Measurements from ENCODE around the gene UBAP2L. TPM values are rescaled to one million over a fixed set of nuclear protein-coding genes. Genes with fewer than 3 reads are reported as not detected.
A peak's percentile ranks its signal among the peaks of the same experiment; 100 is the strongest.

UBAP2L gene
- total and polyA plus RNA-seq, 9 of the 15 experiments (the other 6 are each of a cell fraction or from before 2014, with no cell fraction given), result 75.0 to 245 (median 119) TPM

DNA sequence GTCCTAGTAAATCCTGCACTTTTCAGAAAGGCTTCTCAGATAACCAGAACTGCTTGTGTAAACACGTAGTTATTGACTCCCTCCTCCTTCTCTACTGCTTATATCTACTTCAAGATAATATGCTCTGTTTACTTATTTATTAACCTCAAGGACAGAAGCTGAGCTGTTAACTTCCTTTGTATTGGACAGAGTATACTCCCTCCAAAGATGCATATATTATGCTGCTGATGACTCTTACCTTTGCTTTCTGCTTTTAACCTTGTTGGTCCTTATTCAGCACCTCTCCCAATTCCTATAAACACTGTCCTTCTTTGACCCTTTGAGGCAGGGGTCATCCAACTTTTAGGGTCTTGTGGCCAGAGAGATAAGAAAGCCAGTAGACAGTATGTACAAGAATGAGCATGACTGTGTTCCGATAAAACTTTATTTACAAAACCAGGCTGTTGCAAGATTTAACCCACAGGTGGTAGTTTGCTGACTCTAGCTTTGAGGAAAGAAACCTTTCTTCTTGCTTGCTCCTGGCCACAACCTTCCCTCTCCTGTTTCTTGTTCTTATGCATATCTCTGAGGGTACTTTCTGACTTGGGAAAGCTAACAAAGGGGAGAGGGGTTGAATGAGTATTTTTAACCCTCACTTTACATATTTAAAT, 33.8 kb upstream of the UBAP2L start (continued):
- TF ChIP-seq C11orf30 (IDR thresholded peaks at IDR 0.05; ENCODE audit: low read depth) (peak; percentile 43; the same call in 1 of the 2 replicates), KAT2B (IDR thresholded peaks at IDR 0.05; ENCODE audit: low read depth, low read length) (no peak), RFX5 (IDR thresholded peaks at IDR 0.05; ENCODE audit: low read depth, low read length) (no peak), HMGN3 (IDR thresholded peaks at IDR 0.05; ENCODE audit: borderline replicate concordance, extremely low read depth, insufficient read length, low read depth, low read length) (no peak), CREBBP (IDR thresholded peaks at IDR 0.05; ENCODE audit: low read depth, low read length) (no peak), ZNF280A (IDR thresholded peaks at IDR 0.05; ENCODE audit: low read depth, partially characterized antibody) (no peak), ZNF184 (CRISPR knock-in tag; IDR thresholded peaks at IDR 0.05) (no peak), USF1 (CRISPR knock-in tag; IDR thresholded peaks at IDR 0.05) (no peak), GABPB1 (CRISPR knock-in tag; IDR thresholded peaks at IDR 0.05) (no peak), ATF4 (CRISPR knock-in tag; IDR thresholded peaks at IDR 0.05) (no peak), SIN3A (IDR thresholded peaks at IDR 0.05; ENCODE audit: borderline replicate concordance in 2 of 2, control insufficient read depth in 1 of 2, low read depth in 2 of 2, low read length in 2 of 2) (no peak)
- TF ChIP-seq, protein P1, sequence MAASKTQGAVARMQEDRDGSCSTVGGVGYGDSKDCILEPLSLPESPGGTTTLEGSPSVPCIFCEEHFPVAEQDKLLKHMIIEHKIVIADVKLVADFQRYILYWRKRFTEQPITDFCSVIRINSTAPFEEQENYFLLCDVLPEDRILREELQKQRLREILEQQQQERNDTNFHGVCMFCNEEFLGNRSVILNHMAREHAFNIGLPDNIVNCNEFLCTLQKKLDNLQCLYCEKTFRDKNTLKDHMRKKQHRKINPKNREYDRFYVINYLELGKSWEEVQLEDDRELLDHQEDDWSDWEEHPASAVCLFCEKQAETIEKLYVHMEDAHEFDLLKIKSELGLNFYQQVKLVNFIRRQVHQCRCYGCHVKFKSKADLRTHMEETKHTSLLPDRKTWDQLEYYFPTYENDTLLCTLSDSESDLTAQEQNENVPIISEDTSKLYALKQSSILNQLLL (CRISPR knock-in tag; IDR thresholded peaks at IDR 0.05; ENCODE audit: borderline replicate concordance), result no peak
- TF ChIP-seq, protein P2, sequence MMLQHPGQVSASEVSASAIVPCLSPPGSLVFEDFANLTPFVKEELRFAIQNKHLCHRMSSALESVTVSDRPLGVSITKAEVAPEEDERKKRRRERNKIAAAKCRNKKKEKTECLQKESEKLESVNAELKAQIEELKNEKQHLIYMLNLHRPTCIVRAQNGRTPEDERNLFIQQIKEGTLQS (IDR thresholded peaks at IDR 0.05), result peak; percentile 63; the same call in 1 of the 2 replicates
- TF ChIP-seq, protein P2 (CRISPR knock-in tag; conservative IDR thresholded peaks at IDR 0.05), result no peak
- TF ChIP-seq, protein P3, sequence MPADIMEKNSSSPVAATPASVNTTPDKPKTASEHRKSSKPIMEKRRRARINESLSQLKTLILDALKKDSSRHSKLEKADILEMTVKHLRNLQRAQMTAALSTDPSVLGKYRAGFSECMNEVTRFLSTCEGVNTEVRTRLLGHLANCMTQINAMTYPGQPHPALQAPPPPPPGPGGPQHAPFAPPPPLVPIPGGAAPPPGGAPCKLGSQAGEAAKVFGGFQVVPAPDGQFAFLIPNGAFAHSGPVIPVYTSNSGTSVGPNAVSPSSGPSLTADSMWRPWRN (IDR thresholded peaks at IDR 0.05; ENCODE audit: low read depth), result peak; percentile 80
- TF ChIP-seq, protein P4, sequence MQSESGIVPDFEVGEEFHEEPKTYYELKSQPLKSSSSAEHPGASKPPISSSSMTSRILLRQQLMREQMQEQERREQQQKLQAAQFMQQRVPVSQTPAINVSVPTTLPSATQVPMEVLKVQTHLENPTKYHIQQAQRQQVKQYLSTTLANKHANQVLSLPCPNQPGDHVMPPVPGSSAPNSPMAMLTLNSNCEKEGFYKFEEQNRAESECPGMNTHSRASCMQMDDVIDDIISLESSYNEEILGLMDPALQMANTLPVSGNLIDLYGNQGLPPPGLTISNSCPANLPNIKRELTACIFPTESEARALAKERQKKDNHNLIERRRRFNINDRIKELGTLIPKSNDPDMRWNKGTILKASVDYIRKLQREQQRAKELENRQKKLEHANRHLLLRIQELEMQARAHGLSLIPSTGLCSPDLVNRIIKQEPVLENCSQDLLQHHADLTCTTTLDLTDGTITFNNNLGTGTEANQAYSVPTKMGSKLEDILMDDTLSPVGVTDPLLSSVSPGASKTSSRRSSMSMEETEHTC (IDR thresholded peaks at IDR 0.05), result no peak
- TF ChIP-seq, protein P5, sequence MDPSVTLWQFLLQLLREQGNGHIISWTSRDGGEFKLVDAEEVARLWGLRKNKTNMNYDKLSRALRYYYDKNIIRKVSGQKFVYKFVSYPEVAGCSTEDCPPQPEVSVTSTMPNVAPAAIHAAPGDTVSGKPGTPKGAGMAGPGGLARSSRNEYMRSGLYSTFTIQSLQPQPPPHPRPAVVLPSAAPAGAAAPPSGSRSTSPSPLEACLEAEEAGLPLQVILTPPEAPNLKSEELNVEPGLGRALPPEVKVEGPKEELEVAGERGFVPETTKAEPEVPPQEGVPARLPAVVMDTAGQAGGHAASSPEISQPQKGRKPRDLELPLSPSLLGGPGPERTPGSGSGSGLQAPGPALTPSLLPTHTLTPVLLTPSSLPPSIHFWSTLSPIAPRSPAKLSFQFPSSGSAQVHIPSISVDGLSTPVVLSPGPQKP (CRISPR knock-in tag; IDR thresholded peaks at IDR 0.05), result no peak
